Measurements from ENCODE around the gene GPR63.

The GPR63 gene

DNA sequence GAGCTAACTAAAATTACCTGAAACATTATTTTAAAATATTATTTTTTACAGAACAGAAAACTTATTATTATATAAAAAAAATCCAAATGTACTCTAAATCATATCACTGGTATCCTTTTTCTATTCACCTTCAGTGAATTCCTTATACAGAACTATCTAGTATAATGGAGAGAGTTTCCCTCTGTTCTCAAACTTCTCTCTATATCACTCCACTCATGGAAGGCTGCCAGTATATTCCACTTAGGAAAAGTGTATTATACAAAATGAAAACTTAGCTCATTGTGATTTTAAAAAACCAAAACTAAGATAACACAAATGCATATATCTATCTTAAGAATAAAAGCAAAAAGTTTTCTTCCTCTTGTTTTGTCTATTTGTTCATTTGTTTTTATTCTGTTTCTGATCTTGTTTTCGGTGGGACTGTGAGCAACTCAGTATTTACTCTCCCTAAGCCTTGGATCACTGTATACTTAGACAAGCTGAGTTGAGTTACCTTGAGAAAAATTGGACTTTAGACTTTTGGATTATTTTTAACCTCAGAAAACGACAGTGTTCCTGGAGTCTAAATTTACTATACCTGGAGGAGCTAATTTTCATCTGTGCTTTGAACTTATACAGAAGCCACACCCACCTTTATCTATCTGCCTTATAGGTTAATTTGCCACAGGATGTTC, 61.4 kb downstream of the GPR63 start:
- no peaks in the 10 kb centered on the region for H3K9me2 ChIP-seq (replicated peaks; ENCODE audit: control insufficient read depth, low read length)
- no peak for TF ChIP-seq EZH2phosphoT487 (IDR thresholded peaks at IDR 0.05; ENCODE audit: borderline replicate concordance, low read length)
- TF ChIP-seq, protein P1, sequence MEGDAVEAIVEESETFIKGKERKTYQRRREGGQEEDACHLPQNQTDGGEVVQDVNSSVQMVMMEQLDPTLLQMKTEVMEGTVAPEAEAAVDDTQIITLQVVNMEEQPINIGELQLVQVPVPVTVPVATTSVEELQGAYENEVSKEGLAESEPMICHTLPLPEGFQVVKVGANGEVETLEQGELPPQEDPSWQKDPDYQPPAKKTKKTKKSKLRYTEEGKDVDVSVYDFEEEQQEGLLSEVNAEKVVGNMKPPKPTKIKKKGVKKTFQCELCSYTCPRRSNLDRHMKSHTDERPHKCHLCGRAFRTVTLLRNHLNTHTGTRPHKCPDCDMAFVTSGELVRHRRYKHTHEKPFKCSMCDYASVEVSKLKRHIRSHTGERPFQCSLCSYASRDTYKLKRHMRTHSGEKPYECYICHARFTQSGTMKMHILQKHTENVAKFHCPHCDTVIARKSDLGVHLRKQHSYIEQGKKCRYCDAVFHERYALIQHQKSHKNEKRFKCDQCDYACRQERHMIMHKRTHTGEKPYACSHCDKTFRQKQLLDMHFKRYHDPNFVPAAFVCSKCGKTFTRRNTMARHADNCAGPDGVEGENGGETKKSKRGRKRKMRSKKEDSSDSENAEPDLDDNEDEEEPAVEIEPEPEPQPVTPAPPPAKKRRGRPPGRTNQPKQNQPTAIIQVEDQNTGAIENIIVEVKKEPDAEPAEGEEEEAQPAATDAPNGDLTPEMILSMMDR (IDR thresholded peaks at IDR 0.05; ENCODE audit: low read depth, low read length, poor library complexity, severe bottlenecking): no peak
- H3K79me2 ChIP-seq (ENCODE audit: control insufficient read depth, low read length): no peaks in the 10 kb centered on the region
- no peak overlapping the region for H3K4me2 ChIP-seq (ENCODE audit: low read length)
- H3K27me3 ChIP-seq (ENCODE audit: control insufficient read depth, low read length): no peaks in the 10 kb centered on the region
- H3F3A ChIP-seq (ENCODE audit: control insufficient read depth, insufficient read depth): no peaks in the 10 kb centered on the region
- H4K20me1 ChIP-seq (ENCODE audit: control insufficient read depth, insufficient read depth, low read depth, low read length): no peaks in the 10 kb centered on the region
- no peaks in the 10 kb centered on the region for H3K9me3 ChIP-seq (ENCODE audit: control insufficient read depth, insufficient read depth, low read length)
- H3K4me1 ChIP-seq (ENCODE audit: control insufficient read depth, low read length): no peaks in the 10 kb centered on the region
- no peak overlapping the region for H3K4me3 ChIP-seq (ENCODE audit: low read length)
- no peak overlapping the region for H3K27ac ChIP-seq (ENCODE audit: low read depth, low read length)
- H3K36me3 ChIP-seq (ENCODE audit: control insufficient read depth, low read length): no peaks in the 10 kb centered on the region

GRCh38 chr6:96766769-96767168, 70.5 kb downstream of the GPR63 start:
- H3K4me2 ChIP-seq (ENCODE audit: low read length): no peak overlapping the region
- H3K4me1 ChIP-seq (ENCODE audit: control insufficient read depth, low read length): no peaks in the 10 kb centered on the region
- H3F3A ChIP-seq (ENCODE audit: control insufficient read depth, insufficient read depth): no peaks in the 10 kb centered on the region
- no peak for TF ChIP-seq EZH2phosphoT487 (IDR thresholded peaks at IDR 0.05; ENCODE audit: borderline replicate concordance, low read length)
- TF ChIP-seq, protein P1 (IDR thresholded peaks at IDR 0.05; ENCODE audit: low read depth, low read length, poor library complexity, severe bottlenecking): no peak
- no peaks in the 10 kb centered on the region for H3K27me3 ChIP-seq (ENCODE audit: control insufficient read depth, low read length)
- no peaks in the 10 kb centered on the region for H3K9me3 ChIP-seq (ENCODE audit: control insufficient read depth, insufficient read depth, low read length)
- H3K36me3 ChIP-seq (ENCODE audit: control insufficient read depth, low read length): no peaks in the 10 kb centered on the region
- H3K4me3 ChIP-seq (ENCODE audit: low read length): no peak overlapping the region
- H3K27ac ChIP-seq (ENCODE audit: low read depth, low read length): no peak overlapping the region
- H3K79me2 ChIP-seq (ENCODE audit: control insufficient read depth, low read length): no peaks in the 10 kb centered on the region
- no peaks in the 10 kb centered on the region for H3K9me2 ChIP-seq (replicated peaks; ENCODE audit: control insufficient read depth, low read length)
- no peaks in the 10 kb centered on the region for H4K20me1 ChIP-seq (ENCODE audit: control insufficient read depth, insufficient read depth, low read depth, low read length)

- no peaks in the 10 kb centered on the region for H3K27me3 ChIP-seq (ENCODE audit: control insufficient read depth, low read length)
- no peaks in the 10 kb centered on the region for H3K79me2 ChIP-seq (ENCODE audit: control insufficient read depth, low read length)
- H3K36me3 ChIP-seq (ENCODE audit: control insufficient read depth, low read length): no peaks in the 10 kb centered on the region
- no peaks in the 10 kb centered on the region for H3F3A ChIP-seq (ENCODE audit: control insufficient read depth, insufficient read depth)
- no peaks in the 10 kb centered on the region for H3K9me2 ChIP-seq (replicated peaks; ENCODE audit: control insufficient read depth, low read length)
- H3K27ac ChIP-seq (ENCODE audit: low read depth, low read length): no peak overlapping the region
- no peaks in the 10 kb centered on the region for H3K9me3 ChIP-seq (ENCODE audit: control insufficient read depth, insufficient read depth, low read length)
- no peak overlapping the region for H3K4me2 ChIP-seq (ENCODE audit: low read length)
- no peaks in the 10 kb centered on the region for H4K20me1 ChIP-seq (ENCODE audit: control insufficient read depth, insufficient read depth, low read depth, low read length)
- no peak overlapping the region for H3K4me3 ChIP-seq (ENCODE audit: low read length)
- TF ChIP-seq, protein P1 (IDR thresholded peaks at IDR 0.05; ENCODE audit: low read depth, low read length, poor library complexity, severe bottlenecking): no peak
- no peak for TF ChIP-seq EZH2phosphoT487 (IDR thresholded peaks at IDR 0.05; ENCODE audit: borderline replicate concordance, low read length)
- H3K4me1 ChIP-seq (ENCODE audit: control insufficient read depth, low read length): no peaks in the 10 kb centered on the region
Observed at GRCh38 chr6:96762599-96762998, 74.7 kb downstream of the GPR63 start.
